Epithelial cell of proximal tubule (primary cell): ENCODE measurements around the gene MBP. TPM values are rescaled to one million over a fixed set of nuclear protein-coding genes. Genes with fewer than 3 reads are reported as not detected.

Experiments
- DNase-seq: peaks from one replicate; pipeline ENCODE4 v3.0.0-alpha.2; 2011; ENCODE audit warnings: low read depth
- H3K4me3 ChIP-seq: 2 replicates; pipeline ENCODE4 v1.5.1; 2011; ENCODE audit warnings: low read depth, mild to moderate bottlenecking, low read length
- CTCF ChIP-seq: conservative IDR thresholded peaks from 2 replicates; pipeline ENCODE4 v1.5.1; 2012; ENCODE audit warnings: low read depth, mild to moderate bottlenecking, low read length
- total RNA-seq: library from RNA; depleted of rRNA; stranded (reverse); fragments of >200 nt; gene quantifications from 2 replicates; pipeline ENCODE4 v1.2.3, GENCODE V29; 2015

MBP gene
- total RNA-seq, 1 donor from 2014 or later: 19.1 TPM

- TF ChIP-seq CTCF: no peak
- H3K4me3 ChIP-seq: no peak overlapping the region
- no peak for DNase-seq
Measured at GRCh38 chr18:77006305-77007175, 126.0 kb downstream of the MBP start.

- no peak for TF ChIP-seq CTCF
- H3K4me3 ChIP-seq: no peak overlapping the region
- no peak for DNase-seq
Measured at GRCh38 chr18:77005651-77006195, 126.9 kb downstream of the MBP start.

- no peak for DNase-seq
- H3K4me3 ChIP-seq: no peak overlapping the region
Measured at GRCh38 chr18:77004555-77005380, 127.8 kb downstream of the MBP start.

GRCh38 chr18:77003316-77003715 lies 129.3 kb downstream of the MBP start:
- no peak for TF ChIP-seq CTCF
- H3K4me3 ChIP-seq: no peak overlapping the region
- no peak for DNase-seq

More at GRCh38 chr18:77004555-77005380, 127.8 kb downstream of the MBP start:
- no peak for TF ChIP-seq CTCF

GRCh38 chr18:77002496-77002895 lies 130.1 kb downstream of the MBP start:
- H3K4me3 ChIP-seq: no peak overlapping the region
- no peak for DNase-seq
- TF ChIP-seq CTCF: no peak

- no peak for DNase-seq
- H3K4me3 ChIP-seq: no peak overlapping the region
Measured at GRCh38 chr18:77001979-77002378, 130.6 kb downstream of the MBP start.

More at GRCh38 chr18:77001979-77002378, 130.6 kb downstream of the MBP start:
- TF ChIP-seq CTCF: no peak
